ENCODE results near the gene ZNF827. TPM values are rescaled to one million over a fixed set of nuclear protein-coding genes. Genes with fewer than 3 reads are reported as not detected.
A peak's percentile ranks its signal among the peaks of the same experiment; 100 is the strongest.

Gene ZNF827
- total RNA-seq, 1 experiment from 2014 or later: 29.4 TPM

- H3K79me1 ChIP-seq (ENCODE audit: insufficient read depth, low read depth, low read length, poor library complexity, severe bottlenecking): no peaks in the 10 kb centered on the region
- no peak overlapping the region for H4K5ac ChIP-seq (ENCODE audit: insufficient read length, low read depth, low read length)
- H3K56ac ChIP-seq (ENCODE audit: insufficient read length, low read depth, low read length): no peak overlapping the region
- H3K27ac ChIP-seq (ENCODE audit: insufficient read length, low read depth, low read length): no peak overlapping the region
- DNase-seq: no peak
- no peak overlapping the region for H2BK15ac ChIP-seq (ENCODE audit: low read depth, low read length)
- H3K4ac ChIP-seq (ENCODE audit: low read depth, low read length): no peak overlapping the region
- Mint-ChIP-seq H3K4me3 (no peak overlapping the region), H3K27me3 (ENCODE audit: low read depth) (no peaks in the 10 kb centered on the region), H3K9me3 (no peaks in the 10 kb centered on the region), H3K36me3 (ENCODE audit: insufficient read depth in 1 of 3, low read depth in 3 of 3) (peaks cover 16 to 60% (median 30%) of the 10 kb centered on the region in 3 experiments), H3K27ac (peak overlapping the region in 2 of 3 experiments; percentile 62 to 89; a peak in 3 of 7 replicates), H3K4me1 (peaks cover 46% of the 10 kb centered on the region in 2 experiments)
- no peaks in the 10 kb centered on the region for H3K9me3 ChIP-seq (ENCODE audit: control insufficient read depth, low read depth, low read length)
- H2BK120ac ChIP-seq (ENCODE audit: low read depth, low read length, poor library complexity, severe bottlenecking): no peak overlapping the region
- H2BK5ac ChIP-seq (ENCODE audit: insufficient read length, low read length): no peak overlapping the region
- no peak overlapping the region for H3K4me2 ChIP-seq (ENCODE audit: insufficient read depth, insufficient read length, low read length)
- H3K79me2 ChIP-seq (ENCODE audit: insufficient read depth, low read length): peaks cover 8% of the 10 kb centered on the region; the same call in 1 of the 2 replicates
- no peak overlapping the region for H2BK20ac ChIP-seq (ENCODE audit: low read depth, low read length, poor library complexity, severe bottlenecking)
- no peak overlapping the region for H3T11ph ChIP-seq (ENCODE audit: low read length)
- H3K9ac ChIP-seq (ENCODE audit: extremely low read depth, insufficient read length, low read length): no peak overlapping the region
- no peak overlapping the region for H2AFZ ChIP-seq (ENCODE audit: low read length)
- no peak overlapping the region for H4K91ac ChIP-seq (ENCODE audit: insufficient read length, low read depth, low read length)
- H3K23ac ChIP-seq (ENCODE audit: insufficient read length, low read depth, low read length): no peak overlapping the region
- H3K23me2 ChIP-seq (ENCODE audit: insufficient read length, low read depth, low read length, poor library complexity, severe bottlenecking): no peaks in the 10 kb centered on the region
- no peak overlapping the region for H3K18ac ChIP-seq (ENCODE audit: insufficient read length, low read depth, low read length)
- peaks cover 6% of the 10 kb centered on the region; the same call in 1 of the 2 replicates for H3K4me1 ChIP-seq (ENCODE audit: insufficient read depth, low read length)
- H2AK5ac ChIP-seq (ENCODE audit: insufficient read length, low read length): no peak overlapping the region
- H3K27me3 ChIP-seq (ENCODE audit: insufficient read depth, low read length): no peaks in the 10 kb centered on the region
- WGBS (ENCODE audit: extremely low coverage, insufficient read length, low lambda C conversion rate): no CpG with 5 or more reads among the region's 9 CpGs
- H2BK12ac ChIP-seq (ENCODE audit: insufficient read length, low read depth, low read length): no peak overlapping the region
- no peak for TF ChIP-seq CTCF (conservative IDR thresholded peaks at IDR 0.05)
- peaks cover 2% of the 10 kb centered on the region for H4K20me1 ChIP-seq (ENCODE audit: control insufficient read depth, insufficient read depth, insufficient read length)
- no peak overlapping the region for H4K8ac ChIP-seq (replicated peaks; ENCODE audit: insufficient read length, low read depth, low read length)
- H3K14ac ChIP-seq (ENCODE audit: insufficient read depth, low read length): peak overlapping the region; percentile 53; the same call in 1 of the 2 replicates
These were observed 58.2 kb downstream of the ZNF827 start for GRCh38 chr4:145880355-145880960.

Measured in H9 (cell line).